ENCODE measurements around the gene VAT1L. TPM values are rescaled to one million over a fixed set of nuclear protein-coding genes. Genes with fewer than 3 reads are reported as not detected.

The VAT1L gene
- total and polyA plus RNA-seq, 2 donors (not counting 3 experiments of a cell fraction or from before 2014, with no cell fraction given), result 0.46 to 1.5 TPM

DNA sequence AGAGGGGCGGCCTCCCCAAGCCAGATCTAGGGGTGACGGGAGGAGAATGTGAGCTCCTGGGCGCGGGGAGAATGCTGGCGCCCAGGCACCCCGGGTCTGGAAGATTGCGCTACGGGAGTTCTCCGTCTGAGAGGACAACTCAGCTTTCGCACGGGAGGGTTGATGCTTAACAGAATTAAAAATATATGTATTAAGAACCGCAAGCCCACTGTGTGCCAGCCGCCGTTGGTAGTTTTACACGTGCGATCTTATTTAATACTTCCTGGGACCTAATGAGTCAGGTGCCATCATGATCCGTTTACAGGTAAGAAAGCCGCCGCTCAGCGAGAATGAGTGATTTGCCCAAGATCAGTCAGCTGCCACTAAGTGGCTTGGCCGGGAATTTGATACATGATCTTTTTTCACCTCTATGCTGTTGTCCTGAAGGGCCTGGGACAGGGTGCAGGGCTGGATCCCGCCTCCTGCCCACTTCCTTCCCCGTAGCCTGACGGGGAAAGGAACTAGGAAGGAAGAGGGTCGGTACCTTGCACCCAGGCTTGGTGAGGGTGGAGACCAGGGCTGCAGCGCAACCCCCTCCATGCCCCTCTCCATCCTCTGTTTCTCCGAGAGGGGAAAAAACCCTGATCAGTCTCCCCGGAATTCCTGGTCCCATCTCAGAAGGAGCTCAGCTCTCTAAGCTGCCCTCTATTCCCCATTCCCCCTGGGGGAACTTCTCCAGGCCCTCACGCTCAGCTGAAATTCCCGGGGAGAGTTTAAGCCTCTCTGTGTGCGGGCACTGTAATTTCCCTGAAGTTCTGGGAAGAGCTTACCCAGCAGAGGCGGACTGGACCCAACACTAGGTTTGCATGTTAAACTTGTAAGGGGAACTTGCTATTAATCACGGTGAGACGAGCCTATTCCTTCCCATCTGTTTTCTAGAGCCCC, 983 bp downstream of the VAT1L start:
- CTCF ChIA-PET, result interaction anchor here (0.7 to 2.3 kb wide), 8 partner anchors 8 to 213 kb away, joined by 3 to 6 read pairs (median 4); partner anchors contain the start of gene NUDT7
- dilution Hi-C loops (cut with MboI; ENCODE audit: extremely low pct_ligation_motif_present, low sequenced_read_pairs) (no loop called here), intact Hi-C loops (cut with micrococcal nuclease) (loop anchor here (2.0 to 5.0 kb wide), 6 partner anchors 45 to 192 kb away; partner anchors contain the start of gene NUDT7)
- Histone ChIP-seq H3K4me1 (ENCODE audit: control insufficient read depth, extremely low read depth, insufficient read depth, low read length) (peaks cover 4% of the 10 kb centered on the region), H2AFZ (ENCODE audit: low read depth, low read length) (peak overlapping the region; percentile 89), H3K9me3 (replicated peaks; ENCODE audit: control insufficient read depth, insufficient read depth, low read length) (no peaks in the 10 kb centered on the region), H3K27ac (ENCODE audit: insufficient read depth, low read depth, low read length) (no peak overlapping the region), H4K20me1 (replicated peaks; ENCODE audit: control insufficient read depth, extremely low read depth, insufficient read depth, low read length) (no peaks in the 10 kb centered on the region), H3K4me2 (ENCODE audit: insufficient read depth, low read length) (peak overlapping the region; percentile 71), H3K27me3 (ENCODE audit: control insufficient read depth in 2 of 2, insufficient read depth in 2 of 2, low read length in 2 of 2) (peaks cover 28 to 41% of the 10 kb centered on the region in 2 experiments), H3K9me1 (replicated peaks; ENCODE audit: control insufficient read depth, extremely low read depth, insufficient read depth, low read length) (no peaks in the 10 kb centered on the region), H3K79me2 (ENCODE audit: control insufficient read depth, insufficient read depth, low read length) (no peaks in the 10 kb centered on the region), H3K4me3 (replicated peaks in 1 of 3; ENCODE audit: insufficient read depth in 1 of 3, low read depth in 1 of 3, low read length in 3 of 3) (peak overlapping the region in 2 of 3 experiments; percentile 41 to 61), H3K9ac (replicated peaks; ENCODE audit: extremely low read depth, insufficient read depth, low read length) (no peak overlapping the region), H3K36me3 (ENCODE audit: control insufficient read depth in 2 of 2, extremely low read depth in 1 of 2, insufficient read depth in 2 of 2, low read length in 2 of 2) (no peaks in the 10 kb centered on the region)
- FAIRE-seq, result peak; percentile 67
- no TSS peak for BruUV-seq (replicated peaks)
- TF ChIP-seq, protein P1, sequence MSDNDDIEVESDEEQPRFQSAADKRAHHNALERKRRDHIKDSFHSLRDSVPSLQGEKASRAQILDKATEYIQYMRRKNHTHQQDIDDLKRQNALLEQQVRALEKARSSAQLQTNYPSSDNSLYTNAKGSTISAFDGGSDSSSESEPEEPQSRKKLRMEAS (IDR thresholded peaks at IDR 0.05; ENCODE audit: insufficient read depth, insufficient read length), result no peak
- TF ChIP-seq MYC (IDR thresholded peaks at IDR 0.05; ENCODE audit: low read depth, low read length) (no peak), EZH2 (IDR thresholded peaks at IDR 0.05; ENCODE audit: borderline replicate concordance, low read depth, low read length, severe bottlenecking) (no peak), JUN (IDR thresholded peaks at IDR 0.05; ENCODE audit: borderline replicate concordance, insufficient read depth, insufficient read length, low read depth) (no peak), GATA2 (IDR thresholded peaks at IDR 0.05; ENCODE audit: insufficient read depth, insufficient read length, low read depth, low read length) (no peak), FOS (IDR thresholded peaks at IDR 0.05; ENCODE audit: borderline replicate concordance, insufficient read depth, low read length) (no peak), POLR2AphosphoS5 (IDR thresholded peaks at IDR 0.05; ENCODE audit: insufficient read depth, low read depth, low read length) (no peak), POLR2A (IDR thresholded peaks at IDR 0.05; ENCODE audit: low read depth, low read length) (no peak), CTCF (IDR thresholded peaks at IDR 0.05; ENCODE audit: extremely low read depth in 1 of 2, insufficient read depth in 1 of 2, low read depth in 1 of 2, low read length in 2 of 2) (no peak)
- DNase-seq (ENCODE audit: low read depth, low spot score), result no peak
- POLR2A ChIA-PET, result interaction anchor here (1.3 kb wide), 1 partner anchor 45 kb away, joined by 3 read pairs; no protein-coding TSS in a partner anchor
